Measurements from ENCODE around the gene LRRC19. TPM values are rescaled to one million over a fixed set of nuclear protein-coding genes. Genes with fewer than 3 reads are reported as not detected.

Gene LRRC19
- total RNA-seq, 2 donors from 2014 or later, result not detected

DNA sequence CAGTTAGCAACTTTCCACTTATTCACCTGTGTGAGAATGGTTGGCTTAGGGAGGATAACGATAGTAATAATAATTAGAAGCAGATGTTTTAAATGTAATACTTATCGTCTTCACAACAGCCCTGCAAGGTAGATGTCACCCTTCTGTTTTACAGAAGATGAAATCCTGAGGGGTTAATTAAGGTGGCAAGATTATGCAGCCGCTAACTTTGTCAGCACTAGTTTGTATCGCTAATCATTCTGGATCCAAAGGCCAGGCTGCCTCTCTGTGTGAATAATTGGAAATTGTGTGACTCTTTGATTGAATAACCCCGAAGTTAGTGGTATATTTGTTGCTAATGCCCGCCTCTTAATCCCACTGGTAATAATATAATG, 48.6 kb downstream of the LRRC19 start:
- Histone ChIP-seq H3K27me3 (replicated peaks; ENCODE audit: insufficient read depth) (no peaks in the 10 kb centered on the region), H3K27ac (peak overlapping the region; percentile 81 to 91), H3K36me3 (no peaks in the 10 kb centered on the region), H3K4me1 (ENCODE audit: control insufficient read depth in 1 of 2, low read depth in 2 of 2) (peaks cover 11 to 20% of the 10 kb centered on the region in 2 donors), H3K4me3 (peak overlapping the region; percentile 78), H3K9me3 (no peaks in the 10 kb centered on the region)
- DNase-seq (ENCODE audit: low spot score), result no peak
- ATAC-seq (ENCODE audit: insufficient number of reproducible peaks, low FRiP score, low read depth), result no peak
- TF ChIP-seq CTCF (IDR thresholded peaks at IDR 0.05), result no peak

GRCh38 chr9:26955921-26956859, 49.3 kb downstream of the LRRC19 start, which contains the start of gene IFT74:
IFT74 (plus strand) TSS chr9:26956412; CDS start chr9:26961968, 5,556 bp downstream.
- H3K4me1 ChIP-seq (ENCODE audit: control insufficient read depth in 1 of 2, low read depth in 2 of 2), result peaks cover 6 to 15% of the 10 kb centered on the region in 2 donors
- no peaks in the 10 kb centered on the region for H3K27me3 ChIP-seq (replicated peaks; ENCODE audit: insufficient read depth)
- DNase-seq (ENCODE audit: low spot score) (peak; percentile 97), ATAC-seq (ENCODE audit: insufficient number of reproducible peaks, low FRiP score, low read depth) (peak; percentile 99)
- peak within 1 kb of the TSS; percentile 81 to 91 for H3K27ac ChIP-seq
- H3K36me3 ChIP-seq, result no peaks in the 10 kb centered on the region
- H3K9me3 ChIP-seq, result no peaks in the 10 kb centered on the region
- peak within 1 kb of the TSS; percentile 78 for H3K4me3 ChIP-seq
- TF ChIP-seq CTCF (IDR thresholded peaks at IDR 0.05), result no peak

DNA sequence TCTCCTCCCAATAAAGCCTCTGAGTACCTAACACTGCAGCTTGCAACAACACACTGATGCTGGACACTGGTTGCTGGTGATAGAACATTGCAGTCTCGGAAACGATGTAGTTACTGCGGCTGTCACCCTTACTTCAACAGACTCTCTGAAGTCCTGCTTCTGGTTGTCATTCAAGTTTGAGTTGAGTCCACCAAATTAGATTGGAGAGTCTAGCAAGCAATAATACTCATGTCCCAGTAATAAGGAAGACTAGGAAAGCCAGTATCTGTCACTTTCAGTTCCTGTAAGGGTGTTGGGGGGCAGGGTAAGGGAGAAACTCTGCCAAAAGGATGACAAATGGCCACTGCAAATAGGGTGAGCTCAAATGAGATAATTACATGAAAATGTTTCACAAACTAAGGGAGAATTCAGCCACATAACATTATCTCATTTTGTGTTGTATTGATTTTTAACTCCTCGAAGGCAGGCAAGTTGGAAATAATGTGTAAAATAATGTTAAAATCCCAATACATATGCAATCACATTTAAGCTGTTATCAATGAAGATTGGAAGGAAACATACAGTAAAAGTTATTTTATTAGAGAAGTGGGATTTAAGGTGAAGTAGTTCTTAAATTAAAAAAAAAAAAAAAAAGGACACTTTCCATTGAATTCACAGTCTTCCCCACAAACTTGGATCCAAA, 50.1 kb downstream of the LRRC19 start:
- Histone ChIP-seq H3K4me3 (peak overlapping the region; percentile 78), H3K27ac (peak overlapping the region; percentile 81 to 91), H3K27me3 (replicated peaks; ENCODE audit: insufficient read depth) (no peaks in the 10 kb centered on the region), H3K4me1 (ENCODE audit: control insufficient read depth in 1 of 2, low read depth in 2 of 2) (peaks cover 6 to 15% of the 10 kb centered on the region in 2 donors), H3K9me3 (no peaks in the 10 kb centered on the region), H3K36me3 (no peaks in the 10 kb centered on the region)
- no peak for TF ChIP-seq CTCF (IDR thresholded peaks at IDR 0.05)
- ATAC-seq (ENCODE audit: insufficient number of reproducible peaks, low FRiP score, low read depth), result no peak
- DNase-seq (ENCODE audit: low spot score), result no peak

DNA sequence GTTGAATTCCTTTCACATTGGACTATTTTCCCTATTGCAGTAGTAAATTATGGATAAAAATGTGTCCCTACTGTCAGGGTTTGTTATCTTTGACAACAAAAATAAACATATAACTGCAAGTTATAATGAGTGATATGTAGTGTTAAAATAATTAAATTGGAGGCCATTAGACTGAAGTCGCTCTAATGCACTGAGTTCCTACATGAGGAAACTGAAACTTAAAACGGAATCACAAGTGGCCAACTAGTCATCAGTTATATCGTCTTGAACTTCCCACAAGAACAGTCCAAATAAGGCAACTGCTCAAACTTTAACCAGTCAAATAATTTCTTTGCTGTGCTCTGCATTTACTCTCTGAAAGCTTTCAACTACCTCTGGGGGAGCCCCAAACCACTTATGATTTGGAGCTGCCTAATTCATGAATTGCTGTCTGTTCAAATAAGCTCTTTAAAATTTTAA, 51.4 kb downstream of the LRRC19 start:
- H3K4me1 ChIP-seq (ENCODE audit: control insufficient read depth in 1 of 2, low read depth in 2 of 2), result peaks cover 6 to 15% of the 10 kb centered on the region in 2 donors
- peak overlapping the region in 1 of 2 donors; percentile 81 for H3K27ac ChIP-seq
- no peaks in the 10 kb centered on the region for H3K27me3 ChIP-seq (replicated peaks; ENCODE audit: insufficient read depth)
- no peaks in the 10 kb centered on the region for H3K36me3 ChIP-seq
- no peak for TF ChIP-seq CTCF (IDR thresholded peaks at IDR 0.05)
- ATAC-seq (ENCODE audit: insufficient number of reproducible peaks, low FRiP score, low read depth) (no peak), DNase-seq (ENCODE audit: low spot score) (no peak)
- no peaks in the 10 kb centered on the region for H3K9me3 ChIP-seq
- no peak overlapping the region for H3K4me3 ChIP-seq

DNA sequence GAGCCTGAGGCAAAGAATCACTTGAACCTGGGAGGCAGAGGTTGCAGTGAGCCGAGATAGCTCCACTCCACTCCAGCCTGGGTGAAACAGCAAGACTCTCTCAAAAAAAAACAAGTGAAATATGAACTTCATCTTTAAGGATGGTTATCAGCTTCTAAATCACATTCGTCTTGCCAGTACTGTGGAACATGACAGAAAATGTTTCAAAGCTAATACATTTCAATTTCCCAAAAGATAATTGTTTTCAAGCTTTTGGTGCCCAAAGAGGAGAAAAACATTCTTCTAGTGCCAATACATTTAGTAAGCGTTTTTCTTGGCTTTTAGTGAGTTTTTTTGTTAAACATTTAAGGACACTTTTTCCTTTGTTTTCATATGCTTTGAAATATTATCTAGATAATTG, 53.7 kb downstream of the LRRC19 start:
- peaks cover 4 to 16% of the 10 kb centered on the region in 2 donors for H3K4me1 ChIP-seq (ENCODE audit: control insufficient read depth in 1 of 2, low read depth in 2 of 2)
- no peak overlapping the region for H3K27ac ChIP-seq
- H3K4me3 ChIP-seq, result no peak overlapping the region
- no peak for TF ChIP-seq CTCF (IDR thresholded peaks at IDR 0.05)
- no peaks in the 10 kb centered on the region for H3K36me3 ChIP-seq
- H3K27me3 ChIP-seq (replicated peaks; ENCODE audit: insufficient read depth), result no peaks in the 10 kb centered on the region
- DNase-seq (ENCODE audit: low spot score) (no peak), ATAC-seq (ENCODE audit: insufficient number of reproducible peaks, low FRiP score, low read depth) (no peak)
- no peaks in the 10 kb centered on the region for H3K9me3 ChIP-seq

All from thoracic aorta (tissue), 2 donors.